HL-60 (cell line): ENCODE results near the gene DCDC2C.

ENCODE experiments used
- CTCF ChIP-seq: IDR thresholded peaks from one replicate; pipeline ENCODE4 v1.5.1; 2011; ENCODE audit warnings: low read length, control low read depth, inconsistent platforms; ENCODE audit not compliant: insufficient read depth
- POLR2AphosphoS5 ChIP-seq: IDR thresholded peaks from 2 replicates; pipeline ENCODE4 v1.6.1; 2012; ENCODE audit warnings: low read depth
- REST ChIP-seq: IDR thresholded peaks from 2 replicates; pipeline ENCODE4 v1.6.1; 2012; ENCODE audit warnings: low read depth; ENCODE audit not compliant: insufficient replicate concordance

- TF ChIP-seq CTCF (no peak), POLR2AphosphoS5 (no peak), REST (no peak)
These were observed 135.0 kb downstream of the DCDC2C start for GRCh38 chr2:3838348-3838747.
